ENCODE results near the gene KIF3A.

The KIF3A gene

GRCh38 chr5:132736853-132737833 lies at the start of gene KIF3A:
TSS of gene KIF3A (minus strand) at chr5:132737546. CDS start at chr5:132737419, 127 bp downstream.
- peak; percentile 98 for DNase-seq

GRCh38 chr5:132787076-132787475 lies 49.7 kb upstream of the KIF3A start:
- DNase-seq, result no peak

- no peak for DNase-seq
Measured at GRCh38 chr5:132785864-132786263, 48.5 kb upstream of the KIF3A start.

GRCh38 chr5:132785365-132785764 lies 48.0 kb upstream of the KIF3A start:
- no peak for DNase-seq

GRCh38 chr5:132782101-132782500 lies 44.8 kb upstream of the KIF3A start:
- DNase-seq, result no peak

- DNase-seq, result no peak
Measured at GRCh38 chr5:132781029-132781428, 43.7 kb upstream of the KIF3A start.

- DNase-seq, result peak; percentile 6
Measured at GRCh38 chr5:132780577-132780976, 43.2 kb upstream of the KIF3A start.

- DNase-seq, result no peak
Measured at GRCh38 chr5:132779961-132780360, 42.6 kb upstream of the KIF3A start.

- no peak for DNase-seq
Measured at GRCh38 chr5:132778856-132779255, 41.5 kb upstream of the KIF3A start.

GRCh38 chr5:132778129-132778528 lies 40.8 kb upstream of the KIF3A start:
- DNase-seq, result no peak

GRCh38 chr5:132777209-132778069 lies 40.1 kb upstream of the KIF3A start, which contains the start of gene SEPTIN8:
TSS of gene SEPTIN8 (minus strand) at chr5:132777239. CDS start at chr5:132777137, 102 bp downstream.
- peak; percentile 59 for DNase-seq

- no peak for DNase-seq
Measured at GRCh38 chr5:132776938-132777208, 39.5 kb upstream of the KIF3A start.

- no peak for DNase-seq
Measured at GRCh38 chr5:132776131-132776937, 39.0 kb upstream of the KIF3A start.

- DNase-seq, result no peak
Measured at GRCh38 chr5:132775476-132775961, 38.2 kb upstream of the KIF3A start.

- no peak for DNase-seq
Measured at GRCh38 chr5:132774896-132775295, 37.5 kb upstream of the KIF3A start.

- no peak for DNase-seq
Measured at GRCh38 chr5:132774406-132774805, 37.1 kb upstream of the KIF3A start.

GRCh38 chr5:132773601-132774355 lies 36.4 kb upstream of the KIF3A start:
- DNase-seq, result no peak

- DNase-seq, result no peak
Measured at GRCh38 chr5:132773114-132773513, 35.8 kb upstream of the KIF3A start.

GRCh38 chr5:132772291-132773070 lies 35.1 kb upstream of the KIF3A start:
- no peak for DNase-seq

- no peak for DNase-seq
Measured at GRCh38 chr5:132771503-132771998, 34.2 kb upstream of the KIF3A start.
